Activated CD4-positive, alpha-beta T cell treated with anti-CD3 and anti-CD28 coated beads, Interleukin-2, amount 50 U/mL, for 24 hours (primary cell): ENCODE measurements around the gene TMEM185A.
"Not testable (repeated sequence)": the region's sequence is repeated elsewhere in the genome, so short reads cannot be mapped to it uniquely, and the experiment has no call there.

ENCODE experiments used
- DNase-seq, 2 donors: peaks; one replicate each; pipeline ENCODE4 v3.0.0-alpha.2; 2020; ENCODE audit warnings: low read depth in 1 of 2, low spot score in 1 of 2

The TMEM185A gene

GRCh38 chrX:149631234-149632165 lies at the start of gene TMEM185A:
Gene TMEM185A (minus strand): TSS chrX:149631792. CDS start chrX:149631580, 212 bp downstream.
- peak; percentile 43 to 65 for DNase-seq

GRCh38 chrX:149681182-149681581 lies 49.6 kb upstream of the TMEM185A start:
- no peak for DNase-seq

GRCh38 chrX:149679164-149679678 lies 47.6 kb upstream of the TMEM185A start:
- DNase-seq = not testable (repeated sequence)

DNA sequence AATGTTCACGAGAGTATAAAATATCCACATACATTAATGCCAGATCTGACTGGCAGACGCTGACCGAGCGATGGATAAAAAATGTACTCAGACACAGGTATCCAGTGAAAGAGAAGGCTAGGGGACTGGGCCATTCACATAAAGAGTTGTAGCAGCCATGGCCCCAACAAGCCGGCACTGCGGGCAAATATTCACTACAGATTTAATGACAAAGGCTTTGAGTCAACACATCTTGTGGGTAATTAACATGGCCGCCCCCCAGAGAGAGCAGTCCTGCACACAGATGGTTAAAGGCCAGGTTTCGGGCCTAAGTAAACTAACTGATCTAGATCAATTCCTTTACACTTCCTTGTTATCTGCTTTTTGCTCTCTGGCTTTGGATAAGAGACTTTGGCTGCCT lies 44.0 kb upstream of the TMEM185A start:
- DNase-seq = not testable (repeated sequence)

GRCh38 chrX:149675088-149675487 lies 43.5 kb upstream of the TMEM185A start:
- not testable (repeated sequence) for DNase-seq

DNA sequence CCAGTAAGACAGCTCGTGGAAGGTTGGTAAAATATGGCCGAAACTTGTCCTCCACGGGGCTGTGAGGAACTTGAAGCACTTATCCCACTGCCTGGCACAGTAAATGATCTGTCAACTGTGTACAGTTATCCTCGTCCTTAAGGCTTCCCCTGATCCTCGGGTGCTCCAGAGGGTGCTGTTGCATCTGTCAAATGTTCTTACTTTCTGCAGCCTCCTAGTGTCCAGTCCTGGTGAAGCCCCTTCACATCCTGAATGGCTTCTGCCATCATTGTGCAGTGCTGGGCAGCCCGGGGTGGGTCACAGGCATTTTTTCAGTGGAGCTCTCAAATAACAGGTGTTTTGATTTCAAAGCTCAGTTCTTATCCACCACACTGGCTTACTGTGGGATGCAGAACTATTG lies 29.0 kb upstream of the TMEM185A start:
- DNase-seq = not testable (repeated sequence)

- DNase-seq = not testable (repeated sequence)
These were observed 24.8 kb upstream of the TMEM185A start for GRCh38 chrX:149656260-149656884.

DNA sequence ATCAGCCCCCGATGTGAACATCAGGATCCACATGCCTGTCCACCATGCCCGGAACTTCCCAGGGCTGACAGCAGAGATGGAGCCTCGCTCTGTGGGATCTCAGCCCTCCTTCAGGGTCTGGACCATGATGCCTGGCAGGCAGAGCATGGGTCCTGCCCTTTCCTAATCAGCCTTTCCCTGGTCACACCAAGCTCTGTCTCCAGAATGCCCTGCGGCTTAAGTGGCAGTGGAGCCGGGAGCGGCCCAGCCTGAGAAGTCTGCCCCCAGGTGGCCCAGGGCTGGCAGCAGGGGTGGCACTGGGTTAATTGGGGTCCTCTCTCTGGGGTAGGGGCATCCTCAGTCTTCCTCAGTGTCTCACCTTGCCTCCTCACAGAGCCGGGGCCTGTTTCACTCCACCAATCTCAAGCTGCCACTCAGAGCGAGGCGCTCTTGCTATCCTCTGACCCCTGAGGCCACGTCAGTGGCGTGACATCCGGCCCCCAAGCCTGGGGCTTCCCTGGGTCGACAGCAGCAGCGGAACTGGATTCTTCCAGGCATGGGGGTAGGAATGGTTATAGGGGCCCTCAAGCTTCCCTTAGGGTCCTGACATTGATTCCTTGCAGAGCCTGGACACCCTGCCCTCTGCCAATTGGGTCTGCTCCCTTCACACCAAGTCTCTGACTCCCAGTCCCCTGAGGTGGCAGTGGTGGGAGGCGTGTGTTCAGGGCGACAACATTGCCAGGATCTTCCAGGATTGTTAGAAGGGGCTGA lies 20.8 kb upstream of the TMEM185A start:
- no peak for DNase-seq

DNA sequence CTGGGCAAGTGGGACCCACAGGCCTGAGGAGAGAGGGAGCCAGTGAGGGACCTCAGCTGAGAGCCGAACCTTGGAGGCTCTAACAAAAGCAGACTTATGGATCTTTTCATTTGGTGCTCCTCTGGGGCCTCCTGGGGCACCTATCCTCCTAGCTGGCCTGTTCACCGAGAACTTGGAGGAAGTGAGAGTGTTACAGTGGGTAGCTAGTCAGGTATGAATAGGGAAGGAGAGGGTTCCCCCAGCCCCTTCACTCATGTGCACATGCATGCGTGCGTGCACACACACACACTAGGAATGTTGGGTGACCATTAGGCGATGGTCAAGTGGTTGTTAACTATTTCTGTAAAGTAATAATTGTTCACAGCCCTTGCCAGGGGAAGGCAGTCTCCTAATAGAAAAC lies 18.6 kb upstream of the TMEM185A start:
- DNase-seq = no peak

GRCh38 chrX:149648932-149649331 lies 17.3 kb upstream of the TMEM185A start:
- no peak for DNase-seq

DNA sequence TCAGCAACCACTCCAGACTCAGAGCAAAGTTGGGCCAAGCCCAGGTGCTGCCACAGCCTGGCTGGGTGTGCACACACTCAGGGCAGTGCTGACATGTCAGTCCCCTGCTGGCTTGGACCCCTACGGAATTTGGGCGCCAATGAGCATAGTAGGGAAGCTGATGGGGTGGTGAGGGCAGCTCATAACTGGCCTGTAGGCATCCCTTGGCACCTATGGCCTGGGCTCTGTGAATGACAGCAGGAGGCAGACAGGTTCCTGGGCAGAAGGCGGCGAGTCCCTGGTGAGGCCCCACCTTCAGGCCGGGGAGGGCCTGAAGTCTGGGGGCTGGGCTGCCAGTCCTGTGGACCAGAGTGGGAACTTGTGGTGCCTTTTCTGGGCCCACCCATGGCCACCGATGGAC lies 15.9 kb upstream of the TMEM185A start:
- DNase-seq = no peak

GRCh38 chrX:149643496-149643895 lies 11.9 kb upstream of the TMEM185A start:
- no peak for DNase-seq

DNA sequence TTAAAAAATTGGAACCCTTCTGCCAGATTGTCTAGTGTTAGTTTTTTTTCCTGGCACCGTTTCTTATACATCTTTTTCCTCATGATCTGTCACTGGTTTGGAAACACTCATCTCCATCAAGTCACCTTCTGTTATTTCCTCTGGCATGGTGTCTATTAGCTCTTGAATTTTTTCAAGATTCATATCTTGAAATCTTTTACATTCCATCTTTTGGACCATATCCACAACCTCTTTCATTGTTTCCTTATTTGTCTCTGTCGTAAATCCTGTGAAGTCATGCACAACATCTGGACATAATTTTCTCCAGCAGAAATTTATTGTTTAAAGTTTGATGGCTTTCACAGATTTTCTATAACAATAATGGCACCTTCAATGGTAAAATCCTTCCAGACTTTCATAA lies 10.2 kb upstream of the TMEM185A start:
- DNase-seq = no peak

GRCh38 chrX:149641432-149641831 lies 9.8 kb upstream of the TMEM185A start:
- DNase-seq = no peak

GRCh38 chrX:149639568-149639967 lies 8.0 kb upstream of the TMEM185A start:
- no peak for DNase-seq

GRCh38 chrX:149638860-149639259 lies 7.3 kb upstream of the TMEM185A start:
- DNase-seq = no peak

- no peak for DNase-seq
These were observed 1.9 kb upstream of the TMEM185A start for GRCh38 chrX:149633511-149633910.

DNA sequence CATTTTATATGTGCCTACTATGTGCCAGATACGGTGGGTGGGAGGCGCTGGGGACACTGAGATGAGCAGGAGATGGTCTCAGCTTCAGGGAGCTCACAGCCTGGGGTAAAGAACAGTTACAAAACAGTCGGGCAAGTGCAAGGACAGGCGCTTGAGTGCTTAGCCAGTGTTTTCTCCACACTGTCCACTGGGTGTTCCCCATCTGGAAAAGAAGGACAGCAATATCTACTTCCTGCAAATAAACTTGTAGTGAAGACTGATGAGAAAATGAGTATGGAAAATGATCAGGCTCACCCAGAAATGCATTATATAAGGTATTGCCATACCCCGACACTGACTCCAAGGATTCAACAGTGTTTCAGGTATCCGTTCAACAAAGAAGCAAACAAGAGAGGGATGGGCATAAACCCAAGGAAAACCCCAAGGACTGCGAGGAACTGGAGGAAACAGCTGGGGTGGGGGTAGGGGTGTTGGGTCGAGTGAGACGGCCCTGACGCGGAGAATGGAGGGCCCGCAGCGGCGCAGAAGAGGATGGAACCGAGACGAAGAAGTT lies 835 bp downstream of the TMEM185A start:
- no peak for DNase-seq

- no peak for DNase-seq
These were observed 1.7 kb downstream of the TMEM185A start for GRCh38 chrX:149629730-149630387.

- no peak for DNase-seq
These were observed 2.8 kb downstream of the TMEM185A start for GRCh38 chrX:149628768-149629167.

DNA sequence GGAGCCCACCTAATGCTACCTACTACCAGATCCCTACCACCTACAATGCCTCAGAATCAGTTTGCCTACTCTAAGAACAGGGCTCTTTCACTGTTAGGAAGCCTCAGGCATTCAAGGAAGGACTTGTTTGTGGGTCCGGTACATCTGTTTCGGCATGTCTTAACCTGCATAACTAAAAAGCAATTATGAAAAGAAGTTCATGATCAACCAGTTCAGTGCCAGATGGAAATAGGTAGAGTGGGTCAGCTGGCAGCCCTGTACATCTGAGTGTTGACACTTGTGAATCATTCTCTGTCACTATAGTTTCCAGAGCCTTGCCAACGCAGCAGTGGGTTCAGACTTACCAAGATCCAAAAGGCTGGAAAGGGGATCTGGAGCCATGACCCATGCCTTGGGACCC lies 3.3 kb downstream of the TMEM185A start:
- no peak for DNase-seq
